LNCAP (cell line): Measurements from ENCODE around the gene TRIM14.

Source experiments
- TF ChIP-seq, protein P1 (sequence below): fragments of 450-650 bp; IDR thresholded peaks from 2 replicates; pipeline ENCODE4 v1.5.1; 2017; ENCODE audit warnings: mild to moderate bottlenecking

The TRIM14 gene

DNA sequence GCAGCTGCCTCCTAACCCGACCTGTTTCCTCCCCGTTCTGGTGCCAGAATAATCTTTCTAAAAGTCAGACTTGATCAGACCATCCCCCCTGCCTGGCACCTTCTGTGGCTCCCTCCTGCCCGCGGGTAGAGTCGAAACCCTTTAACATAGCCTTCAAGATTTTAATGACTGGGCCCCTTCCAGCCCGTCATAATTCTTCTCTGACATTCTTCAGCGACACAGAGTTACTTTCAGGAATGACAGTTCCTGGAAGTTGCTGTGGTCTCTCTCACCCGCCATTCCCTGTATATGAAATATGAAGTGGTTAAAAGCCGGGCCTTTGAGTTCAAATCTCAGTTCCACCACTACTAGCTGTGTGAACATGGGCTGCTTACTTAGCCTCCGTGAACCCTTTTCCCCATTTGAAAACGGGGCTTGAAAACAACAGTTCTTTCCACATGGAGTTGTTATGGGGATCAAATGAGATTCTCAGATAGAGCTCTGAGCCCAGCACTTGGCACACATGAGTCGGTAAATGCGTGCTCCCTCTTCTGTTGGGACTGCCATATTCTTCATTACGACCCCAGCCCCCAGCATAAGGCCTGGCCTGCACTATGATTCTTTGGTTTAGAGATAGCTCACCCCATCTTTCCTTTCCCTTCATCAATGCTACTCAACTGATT is 61.8 kb downstream of the TRIM14 start:
- TF ChIP-seq, protein P1, sequence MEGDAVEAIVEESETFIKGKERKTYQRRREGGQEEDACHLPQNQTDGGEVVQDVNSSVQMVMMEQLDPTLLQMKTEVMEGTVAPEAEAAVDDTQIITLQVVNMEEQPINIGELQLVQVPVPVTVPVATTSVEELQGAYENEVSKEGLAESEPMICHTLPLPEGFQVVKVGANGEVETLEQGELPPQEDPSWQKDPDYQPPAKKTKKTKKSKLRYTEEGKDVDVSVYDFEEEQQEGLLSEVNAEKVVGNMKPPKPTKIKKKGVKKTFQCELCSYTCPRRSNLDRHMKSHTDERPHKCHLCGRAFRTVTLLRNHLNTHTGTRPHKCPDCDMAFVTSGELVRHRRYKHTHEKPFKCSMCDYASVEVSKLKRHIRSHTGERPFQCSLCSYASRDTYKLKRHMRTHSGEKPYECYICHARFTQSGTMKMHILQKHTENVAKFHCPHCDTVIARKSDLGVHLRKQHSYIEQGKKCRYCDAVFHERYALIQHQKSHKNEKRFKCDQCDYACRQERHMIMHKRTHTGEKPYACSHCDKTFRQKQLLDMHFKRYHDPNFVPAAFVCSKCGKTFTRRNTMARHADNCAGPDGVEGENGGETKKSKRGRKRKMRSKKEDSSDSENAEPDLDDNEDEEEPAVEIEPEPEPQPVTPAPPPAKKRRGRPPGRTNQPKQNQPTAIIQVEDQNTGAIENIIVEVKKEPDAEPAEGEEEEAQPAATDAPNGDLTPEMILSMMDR = no peak

DNA sequence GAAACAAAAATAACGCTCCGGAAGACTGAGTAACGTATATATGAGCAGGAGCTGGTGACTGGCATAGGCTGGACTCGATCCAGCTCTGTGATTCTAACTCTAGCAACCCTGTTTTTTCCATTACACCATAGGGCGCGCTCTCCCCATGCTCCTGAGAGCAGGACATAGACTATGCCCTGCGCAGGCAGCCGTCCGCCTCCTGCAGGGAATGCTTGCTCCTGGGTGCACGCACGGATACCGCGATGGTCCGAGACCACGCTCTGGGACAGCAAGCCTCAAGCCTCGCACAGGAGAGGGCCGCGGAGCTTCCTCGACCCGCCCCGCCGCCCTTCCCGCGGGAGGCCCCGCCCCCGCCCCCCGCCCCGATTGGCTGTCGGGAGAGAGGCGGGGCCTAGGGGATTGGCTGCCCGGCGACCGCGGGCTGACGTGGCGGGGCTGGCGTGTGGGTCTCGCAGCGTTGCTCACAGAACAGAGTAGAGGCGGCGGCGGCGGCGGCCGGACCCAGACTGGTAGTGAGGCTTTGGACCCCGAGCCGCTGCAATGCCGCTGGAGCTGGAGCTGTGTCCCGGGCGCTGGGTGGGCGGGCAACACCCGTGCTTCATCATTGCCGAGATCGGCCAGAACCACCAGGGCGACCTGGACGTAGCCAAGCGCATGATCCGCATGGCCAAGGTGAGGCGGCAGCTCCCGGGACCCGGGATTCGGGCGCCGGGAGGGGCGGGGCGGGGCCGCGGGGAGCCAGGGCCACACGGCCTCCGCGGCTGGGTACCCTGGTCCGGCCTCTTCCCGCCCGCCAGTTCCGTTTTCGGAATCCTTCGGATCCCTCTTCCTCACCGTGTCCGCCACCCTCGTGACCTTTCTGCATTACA is 62.5 kb downstream of the TRIM14 start, which contains the start of gene NANS:
TSS of gene NANS (plus strand) at position 464 of the 869 bp plus-strand sequence. CDS start at position 541, 77 bp downstream.
- TF ChIP-seq, protein P1 = no peak

DNA sequence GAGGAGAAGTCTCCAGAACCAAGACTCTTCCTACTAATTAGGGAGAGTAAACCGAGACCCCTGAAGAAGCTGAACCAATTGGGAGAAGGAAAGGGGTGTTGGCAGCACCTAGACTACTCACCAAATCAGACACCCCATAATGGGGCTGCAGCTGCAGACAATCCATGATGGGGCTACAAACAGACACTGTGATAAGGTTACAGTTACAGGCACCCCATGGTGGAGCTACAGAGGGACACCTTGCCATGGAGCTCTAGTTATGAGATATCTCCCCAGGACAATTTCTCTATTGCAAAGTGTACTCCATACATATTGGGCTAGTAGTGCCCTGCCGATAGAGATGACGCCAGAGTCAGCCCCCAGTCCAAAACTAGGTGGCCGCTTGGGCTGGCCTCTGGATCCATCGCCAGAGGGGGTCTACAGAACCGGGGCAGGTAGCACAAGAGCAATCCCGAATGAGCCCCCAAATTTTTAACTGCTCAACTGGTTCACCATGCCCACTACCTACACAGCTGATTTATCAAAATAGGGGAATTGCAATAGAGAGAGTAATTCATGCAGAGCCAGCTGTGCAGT is 64.6 kb downstream of the TRIM14 start:
- TF ChIP-seq, protein P1 = no peak

DNA sequence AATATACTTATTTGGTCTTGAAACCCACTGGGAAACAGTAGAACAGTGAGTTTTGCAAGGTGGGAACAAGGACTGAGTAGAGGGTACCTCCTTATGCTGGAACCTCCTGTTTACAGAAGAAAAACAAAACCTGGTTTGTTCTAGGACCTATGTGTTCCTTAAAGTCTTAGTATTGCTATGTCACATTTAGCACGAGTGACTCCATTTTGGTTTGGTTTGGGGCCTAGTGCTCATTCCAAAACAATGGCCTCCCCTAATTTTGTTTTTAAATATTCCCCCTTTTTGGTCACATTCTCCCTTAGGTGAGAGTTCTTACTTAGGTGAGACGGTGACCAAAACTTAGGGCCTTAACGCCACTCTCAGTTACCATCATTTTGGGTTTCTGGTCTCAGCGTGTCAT is 68.7 kb downstream of the TRIM14 start:
- TF ChIP-seq, protein P1 = no peak

DNA sequence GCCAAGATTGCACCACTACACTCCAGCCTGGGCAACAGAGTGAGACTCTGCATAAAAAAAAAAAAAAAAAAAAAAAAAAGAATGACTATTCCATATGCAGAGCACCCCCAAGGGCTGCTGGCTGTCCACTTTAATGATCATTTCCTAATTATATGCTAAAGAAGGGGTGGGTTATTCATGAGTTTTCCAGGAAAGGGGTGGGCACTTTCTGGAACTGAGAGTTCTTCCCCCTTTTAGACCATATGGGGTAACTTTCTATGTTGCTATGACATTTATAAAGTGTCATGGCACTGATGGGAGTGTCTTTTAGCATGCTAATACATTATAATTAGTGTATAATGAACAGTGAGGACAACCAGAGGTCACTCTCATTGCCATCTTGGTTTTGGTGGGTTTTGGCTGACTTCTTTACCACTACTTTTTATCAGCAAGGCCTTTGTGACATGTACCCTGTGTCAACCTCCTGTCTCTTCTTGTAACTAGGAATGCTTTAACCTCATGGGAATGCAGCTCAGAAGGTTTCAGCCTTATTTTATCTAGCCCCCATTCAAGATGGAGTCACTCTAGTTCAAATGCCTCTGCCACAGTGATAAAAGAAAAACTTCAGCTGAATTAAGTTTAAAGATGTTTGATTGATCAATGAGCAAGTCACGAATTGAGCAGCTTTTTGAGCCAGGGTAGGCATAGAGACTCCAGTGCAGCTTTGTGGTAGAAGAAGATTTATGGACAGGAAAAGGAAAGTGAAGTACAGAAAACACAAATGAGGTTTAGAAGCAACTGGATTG is 69.5 kb downstream of the TRIM14 start:
- TF ChIP-seq, protein P1 = no peak

DNA sequence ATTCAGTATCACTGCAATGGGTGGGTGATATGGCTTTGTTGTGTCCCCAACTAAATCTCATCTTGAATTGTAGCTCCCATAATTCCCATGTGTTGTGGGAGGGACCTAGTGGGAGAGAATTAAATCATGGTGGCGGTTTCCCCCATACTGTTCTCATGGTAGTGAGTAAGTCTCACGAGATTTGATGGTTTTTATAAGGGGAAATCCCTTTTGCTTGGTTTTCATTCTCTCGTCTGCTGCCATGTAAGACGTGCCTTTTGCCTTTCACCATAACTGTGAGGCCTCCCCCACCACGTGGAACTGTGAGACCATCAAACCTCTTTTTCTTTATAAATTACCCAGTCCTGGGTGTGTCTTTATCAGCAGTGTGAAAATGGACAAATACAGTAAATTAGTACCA is 72.0 kb downstream of the TRIM14 start:
- TF ChIP-seq, protein P1 = no peak

DNA sequence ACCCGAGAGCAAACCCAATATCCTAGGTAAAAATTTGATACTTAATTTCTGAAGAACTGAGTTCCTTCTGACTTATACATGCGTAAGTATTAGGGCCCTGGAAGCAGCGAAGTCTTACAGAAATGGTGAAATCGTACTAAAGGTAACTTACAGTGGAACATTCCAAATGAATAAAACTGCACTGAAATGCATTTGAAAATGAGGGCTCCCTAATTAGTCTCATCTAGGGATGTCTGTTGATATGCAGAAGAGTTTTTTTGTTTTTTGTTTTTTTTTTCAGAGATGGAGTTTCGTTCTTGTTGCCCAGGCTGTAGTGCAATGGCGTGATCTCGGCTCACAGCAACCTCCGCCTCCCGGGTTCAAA is 72.9 kb downstream of the TRIM14 start:
- TF ChIP-seq, protein P1 = no peak
